HCT116 (cell line): ENCODE results near the gene HPX. TPM values are rescaled to one million over a fixed set of nuclear protein-coding genes. Genes with fewer than 3 reads are reported as not detected.

Experiments used
- ATAC-seq: fragments of 200-7000 bp; cut with Tn5 transposase; 2 replicates; pipeline ENCODE4 v1.9.1; 2020; ENCODE audit warnings: mild to moderate bottlenecking, moderate library complexity
- BruUV-seq: library from RNA; stranded (reverse); fragments of 400-500 nt; replicated peaks from 2 replicates; lab custom pipeline; 2021; lab: Mats Ljungman, UMichigan
- CTCF ChIA-PET: fragments of 300-600 bp; sonication (Branson Sonifier 250); formaldehyde crosslinking; loops from one replicate; lab custom pipeline; 2021; ENCODE audit warnings: antibody characterized with exemption; lab: Charles Lee
- POLR2A ChIA-PET: fragments of 300-600, 350-600 bp; sonication (Branson Sonifier 250); formaldehyde crosslinking; loops from one replicate; lab custom pipeline; 2021; ENCODE audit warnings: antibody characterized with exemption; lab: Charles Lee
- RAD21 ChIA-PET, 2 experiments: fragments of 300-600 bp; sonication (Branson Sonifier 250); formaldehyde crosslinking; loops; one replicate each; lab custom pipeline; 2023; ENCODE audit warnings: low total read pairs in 2 of 2; ENCODE audit not compliant: uncharacterized antibody in 2 of 2, unreplicated experiment in 2 of 2, low non-redundant PET in 1 of 2; lab: Charles Lee
- DNase-seq: peaks from one replicate; pipeline ENCODE4 v3.0.0-alpha.2; 2010; ENCODE audit warnings: low read depth, low spot score
- H2AFZ ChIP-seq: fragments of 200-600 bp; shearing (Covaris generic), sonication (generic); 2 replicates; pipeline ENCODE4 v1.6.1; 2017; ENCODE audit warnings: low read depth, mixed run types, mixed read lengths, antibody characterized with exemption, low read length; ENCODE audit not compliant: poor library complexity, severe bottlenecking
- H3K27ac ChIP-seq: 2 replicates; pipeline ENCODE4 v1.5.1; 2012; ENCODE audit warnings: low read depth, low read length
- H3K27me3 ChIP-seq: fragments of 200-600 bp; sonication (generic); 2 replicates; pipeline ENCODE4 v1.6.1; 2016; ENCODE audit warnings: mixed run types, low read length, mixed read lengths; ENCODE audit not compliant: insufficient read depth
- H3K36me3 ChIP-seq, 2 experiments: fragments of 200-500 bp in 1 of 2; fragments of 200-600 bp in 1 of 2; sonication (Bioruptor generic) in 1 of 2; sonication (generic) in 1 of 2; 2 replicates each; pipeline versions ENCODE4 v1.5.1 to v1.6.1; 2014 to 2016; ENCODE audit warnings: low read length in 2 of 2, inconsistent platforms in 1 of 2, mixed read lengths in 1 of 2, mixed run types in 1 of 2; ENCODE audit not compliant: insufficient read depth in 2 of 2, control insufficient read depth in 1 of 2
- H3K4me1 ChIP-seq, 2 experiments: fragments of 200-600 bp in 1 of 2; sonication (generic) in 1 of 2; 2 replicates each; pipeline versions ENCODE4 v1.5.1 to v1.6.1; 2012 to 2017; ENCODE audit warnings: low read length in 2 of 2, inconsistent platforms in 1 of 2, mild to moderate bottlenecking in 1 of 2, mixed read lengths in 1 of 2, mixed run types in 1 of 2, moderate library complexity in 1 of 2; ENCODE audit not compliant: insufficient read depth in 2 of 2, control insufficient read depth in 1 of 2
- H3K4me2 ChIP-seq: fragments of 200-600 bp; sonication (generic); 2 replicates; pipeline ENCODE4 v1.6.1; 2017; ENCODE audit warnings: mixed run types, low read length, mixed read lengths
- H3K4me3 ChIP-seq, 2 experiments: fragments of 200-600 bp in 1 of 2; sonication (generic) in 1 of 2; replicated peaks in 1 of 2; 2 replicates each; pipeline ENCODE4 v1.5.1; 2011 to 2016; ENCODE audit warnings: low read length in 2 of 2, control low read depth in 1 of 2, low read depth in 1 of 2, mild to moderate bottlenecking in 1 of 2, mixed read lengths in 1 of 2, mixed run types in 1 of 2
- H3K79me2 ChIP-seq: fragments of 200-600 bp; sonication (generic); 2 replicates; pipeline ENCODE4 v1.6.1; 2017; ENCODE audit warnings: mild to moderate bottlenecking, mixed run types, low read length, moderate library complexity, mixed read lengths; ENCODE audit not compliant: insufficient read depth
- H3K9ac ChIP-seq: fragments of 200-600 bp; sonication (generic); 2 replicates; pipeline ENCODE4 v1.6.1; 2016; ENCODE audit warnings: low read length, mixed read lengths
- H3K9me2 ChIP-seq: fragments of 200-600 bp; sonication (generic), shearing (Covaris generic); 2 replicates; pipeline ENCODE4 v1.6.1; 2017; ENCODE audit warnings: mixed run types, mild to moderate bottlenecking, moderate library complexity; ENCODE audit not compliant: insufficient read depth
- H3K9me3 ChIP-seq, 2 experiments: fragments of 200-500 bp in 1 of 2; fragments of 200-600 bp in 1 of 2; sonication (Bioruptor generic) in 1 of 2; sonication (generic) in 1 of 2; 2 replicates each; pipeline ENCODE4 v1.6.1; 2014 to 2017; ENCODE audit warnings: low read length in 2 of 2, mixed read lengths in 2 of 2, inconsistent platforms in 1 of 2, low read depth in 1 of 2, mild to moderate bottlenecking in 1 of 2, mixed run types in 1 of 2, moderate library complexity in 1 of 2; ENCODE audit not compliant: control insufficient read depth in 1 of 2, insufficient read depth in 1 of 2
- H4K20me1 ChIP-seq: fragments of 200-600 bp; sonication (generic), shearing (Covaris generic); 2 replicates; pipeline ENCODE4 v1.6.1; 2017; ENCODE audit warnings: mixed run types, mild to moderate bottlenecking, moderate library complexity; ENCODE audit not compliant: insufficient read depth
- CBX3 ChIP-seq: IDR thresholded peaks from 2 replicates; pipeline ENCODE4 v1.6.1; 2012; ENCODE audit warnings: low read depth
- CEBPB ChIP-seq: IDR thresholded peaks from 2 replicates; pipeline ENCODE4 v1.6.1; 2012; ENCODE audit warnings: low read depth
- EZH2 ChIP-seq: fragments of 200-600 bp; sonication (generic); IDR thresholded peaks from 2 replicates; pipeline ENCODE4 v1.6.1; 2017; ENCODE audit warnings: antibody characterized with exemption, mixed run types
- FOSL1 ChIP-seq: IDR thresholded peaks from 2 replicates; pipeline ENCODE4 v1.6.1; 2012; ENCODE audit warnings: low read depth
- JUND ChIP-seq: IDR thresholded peaks from 2 replicates; pipeline ENCODE4 v1.6.1; 2012
- POLR2A ChIP-seq: IDR thresholded peaks from 2 replicates; pipeline ENCODE4 v1.7.0; 2011; ENCODE audit warnings: borderline replicate concordance; ENCODE audit not compliant: insufficient read depth, insufficient read length; ENCODE audit errors: extremely low read depth
- POLR2AphosphoS5 ChIP-seq: IDR thresholded peaks from 2 replicates; pipeline ENCODE4 v1.6.1; 2011; ENCODE audit warnings: mild to moderate bottlenecking, low read depth, low read length, moderate library complexity
- TCF7L2 ChIP-seq: IDR thresholded peaks from 2 replicates; pipeline ENCODE4 v1.7.0; 2011; ENCODE audit warnings: borderline replicate concordance, inconsistent platforms; ENCODE audit not compliant: insufficient read depth, insufficient read length; ENCODE audit errors: extremely low read depth
- YY1 ChIP-seq: IDR thresholded peaks from 2 replicates; pipeline ENCODE4 v1.6.1; 2011; ENCODE audit warnings: low read length, low read depth, moderate library complexity, mild to moderate bottlenecking; ENCODE audit not compliant: insufficient replicate concordance; ENCODE audit errors: extremely low read depth
- ZFX ChIP-seq: fragments of 450-650 bp; IDR thresholded peaks from 2 replicates; pipeline ENCODE4 v1.6.1; 2017
- ZNF274 ChIP-seq: fragments of 200-500 bp; sonication (Bioruptor generic); IDR thresholded peaks from 2 replicates; pipeline ENCODE4 v1.6.1; 2014; ENCODE audit warnings: mild to moderate bottlenecking, low read depth, low read length, inconsistent platforms
- intact Hi-C: fragments of 100-400 bp; cut with micrococcal nuclease; formaldehyde crosslinking; loops from 2 replicates; pipeline ENCODE4 v1.10.0; 2022
- total RNA-seq: library from RNA; stranded (reverse); gene quantifications from one replicate; pipeline ENCODE4 v1.2.1, GENCODE V29; 2021; ENCODE audit not compliant: unreplicated experiment
- TF ChIP-seq, protein P1 (sequence below), 3 experiments: fragments of 200-600 bp in 1 of 3; sonication (generic) in 1 of 3; IDR thresholded peaks in 2 of 3; conservative IDR thresholded peaks in 1 of 3; 2 replicates each; pipeline ENCODE4 v1.5.1; 2012 to 2017; ENCODE audit warnings: low read depth in 2 of 3, low read length in 2 of 3, antibody characterized with exemption in 1 of 3, borderline replicate concordance in 1 of 3, control low read depth in 1 of 3, mild to moderate bottlenecking in 1 of 3, mixed read lengths in 1 of 3, mixed run types in 1 of 3, moderate library complexity in 1 of 3; ENCODE audit not compliant: insufficient read depth in 1 of 3
- TF ChIP-seq, protein P2 (sequence below): IDR thresholded peaks from 2 replicates; pipeline ENCODE4 v1.6.1; 2012; ENCODE audit warnings: low read depth

HPX gene
- total RNA-seq, 1 experiment from 2014 or later, result 4.6 TPM

DNA sequence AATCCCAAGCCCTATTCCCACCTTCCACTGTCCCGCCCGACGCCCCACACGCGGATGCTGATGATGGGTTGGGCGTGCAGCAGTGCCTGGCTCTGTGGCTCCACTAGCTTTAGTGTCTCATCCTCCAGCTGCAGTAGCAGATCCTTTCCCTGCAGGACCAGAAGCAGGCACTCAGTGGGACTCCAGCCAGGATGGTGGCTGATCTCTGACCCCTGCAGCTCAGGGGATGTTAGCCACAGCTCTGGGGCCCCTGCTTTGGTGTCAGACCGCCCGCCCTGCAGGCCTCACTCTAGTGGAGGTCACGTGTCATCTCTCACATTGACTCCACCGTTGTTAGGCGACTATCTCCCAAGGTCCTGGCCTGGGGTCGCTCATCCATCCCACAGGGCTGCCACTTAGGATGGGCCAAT lies 38.7 kb downstream of the HPX start:
- Histone ChIP-seq H3K4me2 (no peak overlapping the region), H3K27ac (no peak overlapping the region), H3K9me3 (no peaks in the 10 kb centered on the region), H3K4me1 (peaks cover 4 to 12% of the 10 kb centered on the region in 2 experiments; a peak in 3 of 4 replicates), H3K4me3 (no peak overlapping the region), H3K9me2 (no peaks in the 10 kb centered on the region)
- POLR2A ChIA-PET, result no interaction called here
- ATAC-seq, result no peak
- TF ChIP-seq ZNF274 (no peak), JUND (no peak), TCF7L2 (no peak), POLR2AphosphoS5 (no peak), CEBPB (no peak), YY1 (no peak), EZH2 (no peak), ZFX (no peak), CBX3 (no peak), FOSL1 (no peak), POLR2A (no peak)
- TF ChIP-seq, protein P1, sequence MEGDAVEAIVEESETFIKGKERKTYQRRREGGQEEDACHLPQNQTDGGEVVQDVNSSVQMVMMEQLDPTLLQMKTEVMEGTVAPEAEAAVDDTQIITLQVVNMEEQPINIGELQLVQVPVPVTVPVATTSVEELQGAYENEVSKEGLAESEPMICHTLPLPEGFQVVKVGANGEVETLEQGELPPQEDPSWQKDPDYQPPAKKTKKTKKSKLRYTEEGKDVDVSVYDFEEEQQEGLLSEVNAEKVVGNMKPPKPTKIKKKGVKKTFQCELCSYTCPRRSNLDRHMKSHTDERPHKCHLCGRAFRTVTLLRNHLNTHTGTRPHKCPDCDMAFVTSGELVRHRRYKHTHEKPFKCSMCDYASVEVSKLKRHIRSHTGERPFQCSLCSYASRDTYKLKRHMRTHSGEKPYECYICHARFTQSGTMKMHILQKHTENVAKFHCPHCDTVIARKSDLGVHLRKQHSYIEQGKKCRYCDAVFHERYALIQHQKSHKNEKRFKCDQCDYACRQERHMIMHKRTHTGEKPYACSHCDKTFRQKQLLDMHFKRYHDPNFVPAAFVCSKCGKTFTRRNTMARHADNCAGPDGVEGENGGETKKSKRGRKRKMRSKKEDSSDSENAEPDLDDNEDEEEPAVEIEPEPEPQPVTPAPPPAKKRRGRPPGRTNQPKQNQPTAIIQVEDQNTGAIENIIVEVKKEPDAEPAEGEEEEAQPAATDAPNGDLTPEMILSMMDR (IDR thresholded peaks at IDR 0.05 in 2 of 3, conservative IDR thresholded peaks at IDR 0.05 in 1 of 3; ENCODE audit: borderline replicate concordance in 1 of 3, insufficient read depth in 1 of 3, low read depth in 2 of 3, low read length in 2 of 3), result no peak
- TF ChIP-seq, protein P2, sequence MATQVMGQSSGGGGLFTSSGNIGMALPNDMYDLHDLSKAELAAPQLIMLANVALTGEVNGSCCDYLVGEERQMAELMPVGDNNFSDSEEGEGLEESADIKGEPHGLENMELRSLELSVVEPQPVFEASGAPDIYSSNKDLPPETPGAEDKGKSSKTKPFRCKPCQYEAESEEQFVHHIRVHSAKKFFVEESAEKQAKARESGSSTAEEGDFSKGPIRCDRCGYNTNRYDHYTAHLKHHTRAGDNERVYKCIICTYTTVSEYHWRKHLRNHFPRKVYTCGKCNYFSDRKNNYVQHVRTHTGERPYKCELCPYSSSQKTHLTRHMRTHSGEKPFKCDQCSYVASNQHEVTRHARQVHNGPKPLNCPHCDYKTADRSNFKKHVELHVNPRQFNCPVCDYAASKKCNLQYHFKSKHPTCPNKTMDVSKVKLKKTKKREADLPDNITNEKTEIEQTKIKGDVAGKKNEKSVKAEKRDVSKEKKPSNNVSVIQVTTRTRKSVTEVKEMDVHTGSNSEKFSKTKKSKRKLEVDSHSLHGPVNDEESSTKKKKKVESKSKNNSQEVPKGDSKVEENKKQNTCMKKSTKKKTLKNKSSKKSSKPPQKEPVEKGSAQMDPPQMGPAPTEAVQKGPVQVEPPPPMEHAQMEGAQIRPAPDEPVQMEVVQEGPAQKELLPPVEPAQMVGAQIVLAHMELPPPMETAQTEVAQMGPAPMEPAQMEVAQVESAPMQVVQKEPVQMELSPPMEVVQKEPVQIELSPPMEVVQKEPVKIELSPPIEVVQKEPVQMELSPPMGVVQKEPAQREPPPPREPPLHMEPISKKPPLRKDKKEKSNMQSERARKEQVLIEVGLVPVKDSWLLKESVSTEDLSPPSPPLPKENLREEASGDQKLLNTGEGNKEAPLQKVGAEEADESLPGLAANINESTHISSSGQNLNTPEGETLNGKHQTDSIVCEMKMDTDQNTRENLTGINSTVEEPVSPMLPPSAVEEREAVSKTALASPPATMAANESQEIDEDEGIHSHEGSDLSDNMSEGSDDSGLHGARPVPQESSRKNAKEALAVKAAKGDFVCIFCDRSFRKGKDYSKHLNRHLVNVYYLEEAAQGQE, result no peak
- TF ChIP-seq, all 23 proteins: peak for 0
- no peak overlapping the region for H2AFZ ChIP-seq
- no peaks in the 10 kb centered on the region for H4K20me1 ChIP-seq
- RAD21 ChIA-PET, result no interaction called here
- no peaks in the 10 kb centered on the region for H3K27me3 ChIP-seq
- CTCF ChIA-PET, result no interaction called here
- H3K9ac ChIP-seq, result no peak overlapping the region
- BruUV-seq, result no TSS peak
- H3K36me3 ChIP-seq, result no peaks in the 10 kb centered on the region
- intact Hi-C loops, result no loop called here
- DNase-seq, result no peak
- H3K79me2 ChIP-seq, result no peaks in the 10 kb centered on the region
